ENCODE measurements around the gene TGFA. TPM values are rescaled to one million over a fixed set of nuclear protein-coding genes. Genes with fewer than 3 reads are reported as not detected.

The TGFA gene
- total and polyA plus RNA-seq, 11 donors, result 0.50 to 4.9 (median 1.0) TPM

- 79 to 82% (median 81%) methylated on average over 4 of the region's 4 CpGs for WGBS, 4 donors
- DNase-seq (no peak), ATAC-seq (no peak)
- H3K27ac ChIP-seq, result no peak overlapping the region
- peaks cover 0 to 7% (median 0%) of the 10 kb centered on the region in 9 donors for H3K27me3 ChIP-seq
- no peaks in the 10 kb centered on the region for H3K4me1 ChIP-seq
- H3K9me3 ChIP-seq, result no peaks in the 10 kb centered on the region
- H3K36me3 ChIP-seq, result no peaks in the 10 kb centered on the region
- no peak overlapping the region for H3K4me3 ChIP-seq
- intact Hi-C loops (cut with DNase I), result no loop called here
- no peak for TF ChIP-seq POLR2A (IDR thresholded peaks at IDR 0.05)
- TF ChIP-seq, protein P1, sequence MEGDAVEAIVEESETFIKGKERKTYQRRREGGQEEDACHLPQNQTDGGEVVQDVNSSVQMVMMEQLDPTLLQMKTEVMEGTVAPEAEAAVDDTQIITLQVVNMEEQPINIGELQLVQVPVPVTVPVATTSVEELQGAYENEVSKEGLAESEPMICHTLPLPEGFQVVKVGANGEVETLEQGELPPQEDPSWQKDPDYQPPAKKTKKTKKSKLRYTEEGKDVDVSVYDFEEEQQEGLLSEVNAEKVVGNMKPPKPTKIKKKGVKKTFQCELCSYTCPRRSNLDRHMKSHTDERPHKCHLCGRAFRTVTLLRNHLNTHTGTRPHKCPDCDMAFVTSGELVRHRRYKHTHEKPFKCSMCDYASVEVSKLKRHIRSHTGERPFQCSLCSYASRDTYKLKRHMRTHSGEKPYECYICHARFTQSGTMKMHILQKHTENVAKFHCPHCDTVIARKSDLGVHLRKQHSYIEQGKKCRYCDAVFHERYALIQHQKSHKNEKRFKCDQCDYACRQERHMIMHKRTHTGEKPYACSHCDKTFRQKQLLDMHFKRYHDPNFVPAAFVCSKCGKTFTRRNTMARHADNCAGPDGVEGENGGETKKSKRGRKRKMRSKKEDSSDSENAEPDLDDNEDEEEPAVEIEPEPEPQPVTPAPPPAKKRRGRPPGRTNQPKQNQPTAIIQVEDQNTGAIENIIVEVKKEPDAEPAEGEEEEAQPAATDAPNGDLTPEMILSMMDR (IDR thresholded peaks at IDR 0.05), result no peak
Measured at GRCh38 chr2:70420143-70420542, 133.5 kb downstream of the TGFA start.

DNA sequence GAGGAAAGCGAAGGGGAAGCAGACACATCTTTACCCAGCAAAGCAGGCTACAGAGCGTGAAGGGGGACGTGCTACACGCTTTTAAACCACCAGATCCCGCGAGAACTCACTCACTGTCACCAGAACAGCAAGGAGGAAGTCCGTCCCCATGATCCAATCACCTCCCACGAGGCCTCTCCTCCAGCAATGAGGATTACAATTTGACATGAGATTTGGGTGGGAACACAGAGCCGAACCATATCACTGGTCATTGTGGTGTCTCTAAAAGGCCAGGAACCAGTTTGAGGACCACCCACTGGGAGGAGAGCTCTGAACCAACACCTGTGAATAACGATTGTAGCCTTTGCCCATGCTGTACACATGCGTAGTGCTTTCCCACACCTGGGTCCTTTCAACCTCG is 135.1 kb downstream of the TGFA start:
- Histone ChIP-seq H3K36me3 (no peaks in the 10 kb centered on the region), H3K27ac (no peak overlapping the region), H3K4me1 (no peaks in the 10 kb centered on the region), H3K27me3 (peaks cover 0 to 7% (median 0%) of the 10 kb centered on the region in 9 donors), H3K9me3 (no peaks in the 10 kb centered on the region), H3K4me3 (no peak overlapping the region)
- intact Hi-C loops (cut with DNase I), result no loop called here
- 80 to 82% (median 82%) methylated on average over 12 of the region's 12 CpGs for WGBS, 4 donors
- DNase-seq (no peak), ATAC-seq (no peak)
- TF ChIP-seq, protein P1 (IDR thresholded peaks at IDR 0.05), result no peak
- TF ChIP-seq POLR2A (IDR thresholded peaks at IDR 0.05), result no peak

DNA sequence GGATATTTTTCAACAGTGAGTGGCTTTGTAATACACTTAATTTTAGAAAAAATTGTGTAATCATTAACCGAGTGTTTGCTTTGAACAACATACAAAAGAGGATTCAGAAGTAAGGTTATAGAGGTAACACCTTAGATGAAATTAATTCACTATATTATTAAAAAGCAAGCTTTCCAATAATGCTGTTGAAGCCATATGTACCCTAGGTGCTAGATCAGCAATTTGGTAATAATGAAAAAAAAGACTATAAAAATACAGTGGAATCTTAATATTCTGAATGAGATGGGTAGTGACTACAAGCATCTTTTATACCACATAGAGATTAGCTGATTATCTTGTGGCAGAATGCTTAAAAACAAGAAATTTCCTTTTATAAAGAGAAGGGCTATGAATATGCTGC is 136.6 kb downstream of the TGFA start:
- Histone ChIP-seq H3K27me3 (peaks cover 0 to 7% (median 0%) of the 10 kb centered on the region in 9 donors), H3K4me3 (no peak overlapping the region), H3K36me3 (no peaks in the 10 kb centered on the region), H3K27ac (no peak overlapping the region), H3K9me3 (no peaks in the 10 kb centered on the region), H3K4me1 (no peaks in the 10 kb centered on the region)
- intact Hi-C loops (cut with DNase I), result no loop called here
- TF ChIP-seq, protein P1 (IDR thresholded peaks at IDR 0.05), result no peak
- no peak for TF ChIP-seq POLR2A (IDR thresholded peaks at IDR 0.05)
- DNase-seq (no peak), ATAC-seq (no peak)
- 80 to 96% (median 89%) methylated on average over 1 of the region's 1 CpG for WGBS, 4 donors

DNA sequence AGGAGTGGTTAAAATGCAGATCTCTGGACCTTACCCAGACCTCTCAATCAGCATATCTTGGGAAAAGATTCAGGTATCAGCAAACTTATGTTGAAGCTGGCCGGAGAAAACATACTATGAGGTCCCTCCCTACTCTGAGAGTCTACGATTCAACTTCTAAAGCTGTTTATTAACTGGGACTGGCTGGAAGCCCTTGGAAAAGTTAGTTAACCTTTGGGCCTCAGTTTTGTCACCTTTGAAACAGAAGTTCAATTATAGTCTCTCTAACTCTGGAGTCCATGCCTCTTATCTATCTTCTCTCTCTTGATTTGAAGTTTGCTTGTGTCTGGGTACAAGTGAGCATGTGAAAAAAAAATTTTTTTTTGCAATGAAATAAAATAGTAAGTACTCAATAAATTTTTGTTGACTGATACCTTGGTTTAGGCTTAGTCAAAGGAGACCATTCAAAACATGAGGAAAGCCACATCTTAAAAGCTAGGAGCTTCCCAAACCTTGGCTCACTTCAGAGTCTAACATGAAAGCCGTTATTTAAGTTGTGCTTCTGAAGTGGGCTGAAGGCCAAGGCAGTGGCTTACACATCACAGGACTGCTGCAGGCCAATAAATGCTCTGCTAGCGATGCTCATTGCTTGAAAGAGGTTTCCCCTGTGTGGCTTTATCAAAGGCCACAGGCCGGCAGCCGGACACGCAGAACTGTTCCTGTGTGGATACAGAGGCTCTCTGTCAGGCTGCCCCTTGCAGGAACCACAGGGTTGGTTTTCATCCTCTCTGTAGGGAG is 141.1 kb downstream of the TGFA start:
- ATAC-seq, result no peak
- TF ChIP-seq, protein P1 (IDR thresholded peaks at IDR 0.05), result no peak
- TF ChIP-seq POLR2A (IDR thresholded peaks at IDR 0.05), result no peak
- Histone ChIP-seq H3K4me3 (no peak overlapping the region), H3K36me3 (no peaks in the 10 kb centered on the region), H3K27me3 (peaks cover 0 to 5% (median 0%) of the 10 kb centered on the region in 9 donors), H3K27ac (no peak overlapping the region), H3K4me1 (no peaks in the 10 kb centered on the region), H3K9me3 (no peaks in the 10 kb centered on the region)
- 54 to 58% (median 57%) methylated on average over 7 of the region's 7 CpGs for WGBS, 4 donors
- intact Hi-C loops (cut with DNase I), result no loop called here
- no peak for DNase-seq

All from heart left ventricle (tissue), 16 donors.